ENCODE measurements around the gene RBP7. TPM values are rescaled to one million over a fixed set of nuclear protein-coding genes. Genes with fewer than 3 reads are reported as not detected.
A peak's percentile ranks its signal among the peaks of the same experiment; 100 is the strongest.

The RBP7 gene
- total RNA-seq, 1 experiment from 2014 or later: 6.0 TPM

GRCh38 chr1:10032590-10033358 lies 35.7 kb downstream of the RBP7 start, which contains the start of gene UBE4B:
Gene UBE4B, plus strand, starts transcription at chr1:10032958. Its CDS starts 713 bp downstream, at chr1:10033671.
- intact Hi-C loops (cut with micrococcal nuclease): loop anchor here (1.0 to 5.0 kb wide), 5 partner anchors 35 to 160 kb away; partner anchors contain the start of genes LZIC, NMNAT1 and RBP7
- Histone ChIP-seq H3K9me3 (ENCODE audit: low read length) (no peaks in the 10 kb centered on the region), H2AFZ (ENCODE audit: low read length) (peak within 1 kb of the TSS; percentile 99), H3K9ac (ENCODE audit: low read length) (peak within 1 kb of the TSS; percentile 81), H3F3A (ENCODE audit: low read length, unreplicated experiment) (no peaks in the 10 kb centered on the region), H3K9me2 (replicated peaks; ENCODE audit: low read length) (no peaks in the 10 kb centered on the region), H3K79me2 (ENCODE audit: low read length) (peaks cover 46% of the 10 kb centered on the region), H3K4me1 (ENCODE audit: insufficient read depth, low read length) (peaks cover 13% of the 10 kb centered on the region), H3K4me3 (ENCODE audit: low read length) (peak within 1 kb of the TSS; percentile 81), H3K27me3 (ENCODE audit: low read length) (no peaks in the 10 kb centered on the region), H3K27ac (ENCODE audit: low read length) (peak within 1 kb of the TSS; percentile 84), H4K20me1 (ENCODE audit: low read length) (no peaks in the 10 kb centered on the region), H3K36me3 (ENCODE audit: low read depth, low read length) (peaks cover 2% of the 10 kb centered on the region; the same call in 1 of the 2 replicates), H3K4me2 (ENCODE audit: low read length) (peak within 1 kb of the TSS; percentile 98)
- TF ChIP-seq EZH2phosphoT487 (IDR thresholded peaks at IDR 0.05; ENCODE audit: borderline replicate concordance, low read length) (no peak), EZH2 (IDR thresholded peaks at IDR 0.05; ENCODE audit: low read length, unreplicated experiment) (no peak)
- TF ChIP-seq, protein P1, sequence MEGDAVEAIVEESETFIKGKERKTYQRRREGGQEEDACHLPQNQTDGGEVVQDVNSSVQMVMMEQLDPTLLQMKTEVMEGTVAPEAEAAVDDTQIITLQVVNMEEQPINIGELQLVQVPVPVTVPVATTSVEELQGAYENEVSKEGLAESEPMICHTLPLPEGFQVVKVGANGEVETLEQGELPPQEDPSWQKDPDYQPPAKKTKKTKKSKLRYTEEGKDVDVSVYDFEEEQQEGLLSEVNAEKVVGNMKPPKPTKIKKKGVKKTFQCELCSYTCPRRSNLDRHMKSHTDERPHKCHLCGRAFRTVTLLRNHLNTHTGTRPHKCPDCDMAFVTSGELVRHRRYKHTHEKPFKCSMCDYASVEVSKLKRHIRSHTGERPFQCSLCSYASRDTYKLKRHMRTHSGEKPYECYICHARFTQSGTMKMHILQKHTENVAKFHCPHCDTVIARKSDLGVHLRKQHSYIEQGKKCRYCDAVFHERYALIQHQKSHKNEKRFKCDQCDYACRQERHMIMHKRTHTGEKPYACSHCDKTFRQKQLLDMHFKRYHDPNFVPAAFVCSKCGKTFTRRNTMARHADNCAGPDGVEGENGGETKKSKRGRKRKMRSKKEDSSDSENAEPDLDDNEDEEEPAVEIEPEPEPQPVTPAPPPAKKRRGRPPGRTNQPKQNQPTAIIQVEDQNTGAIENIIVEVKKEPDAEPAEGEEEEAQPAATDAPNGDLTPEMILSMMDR (conservative IDR thresholded peaks at IDR 0.05; ENCODE audit: low read depth, low read length): peak; percentile 83
- ATAC-seq: peak; percentile 89
- POLR2A ChIA-PET (ENCODE audit: unreplicated experiment): interaction anchor here (0.8 kb wide), 1 partner anchor 161 kb away, joined by 3 read pairs; no protein-coding TSS in a partner anchor
- CTCF ChIA-PET: interaction anchor here (0.5 to 0.6 kb wide), 2 partner anchors 83 to 164 kb away, joined by 3 to 5 read pairs; no protein-coding TSS in a partner anchor
- peak; percentile 98 for DNase-seq
- TSS peak; percentile 86 for BruUV-seq (replicated peaks)

- ChIA-PET POLR2A (ENCODE audit: unreplicated experiment) (interaction anchor here (0.8 kb wide), 1 partner anchor 162 kb away, joined by 3 read pairs; no protein-coding TSS in a partner anchor), CTCF (interaction anchor here (0.6 kb wide), 1 partner anchor 83 kb away, joined by 3 read pairs; no protein-coding TSS in a partner anchor)
- TF ChIP-seq EZH2phosphoT487 (IDR thresholded peaks at IDR 0.05; ENCODE audit: borderline replicate concordance, low read length): no peak
- TF ChIP-seq EZH2 (IDR thresholded peaks at IDR 0.05; ENCODE audit: low read length, unreplicated experiment): no peak
- TF ChIP-seq, protein P1 (conservative IDR thresholded peaks at IDR 0.05; ENCODE audit: low read depth, low read length): no peak
- no TSS peak for BruUV-seq (replicated peaks)
- Histone ChIP-seq H3K79me2 (ENCODE audit: low read length) (peaks cover 52% of the 10 kb centered on the region), H3K27ac (ENCODE audit: low read length) (peak overlapping the region; percentile 84), H4K20me1 (ENCODE audit: low read length) (no peaks in the 10 kb centered on the region), H3K9me3 (ENCODE audit: low read length) (no peaks in the 10 kb centered on the region), H3K27me3 (ENCODE audit: low read length) (no peaks in the 10 kb centered on the region), H3K9ac (ENCODE audit: low read length) (peak overlapping the region; percentile 81), H3F3A (ENCODE audit: low read length, unreplicated experiment) (no peaks in the 10 kb centered on the region), H3K9me2 (replicated peaks; ENCODE audit: low read length) (no peaks in the 10 kb centered on the region), H3K4me2 (ENCODE audit: low read length) (peak overlapping the region; percentile 86), H3K4me3 (ENCODE audit: low read length) (peak overlapping the region; percentile 81), H3K36me3 (ENCODE audit: low read depth, low read length) (peaks cover 3% of the 10 kb centered on the region; the same call in 1 of the 2 replicates), H3K4me1 (ENCODE audit: insufficient read depth, low read length) (peaks cover 13% of the 10 kb centered on the region), H2AFZ (ENCODE audit: low read length) (peak overlapping the region; percentile 90)
- DNase-seq: peak; percentile 46
- intact Hi-C loops (cut with micrococcal nuclease): loop anchor here (2.0 to 5.0 kb wide), 3 partner anchors 36 to 161 kb away; partner anchors contain the start of genes LZIC, NMNAT1 and RBP7
- peak; percentile 35 for ATAC-seq
Measured at GRCh38 chr1:10033359-10033845, 36.4 kb downstream of the RBP7 start.
